Activated naive CD8-positive, alpha-beta T cell (primary cell): ENCODE data around the gene BPIFB6.
"Not testable (repeated sequence)": the region's sequence is repeated elsewhere in the genome, so short reads cannot be mapped to it uniquely, and the experiment has no call there.

Source experiments
- H3K27ac Mint-ChIP-seq: one replicate; pipeline ENCODE4 v1.8.0; 2021; ENCODE audit warnings: mixed read lengths
- H3K27me3 Mint-ChIP-seq: one replicate; pipeline ENCODE4 v1.8.0; 2021; ENCODE audit warnings: mixed read lengths
- H3K36me3 Mint-ChIP-seq: one replicate; pipeline ENCODE4 v1.8.0; 2021; ENCODE audit warnings: mixed read lengths
- H3K4me1 Mint-ChIP-seq: one replicate; pipeline ENCODE4 v1.8.0; 2021; ENCODE audit warnings: low read depth, mixed read lengths
- H3K4me3 Mint-ChIP-seq: one replicate; pipeline ENCODE4 v1.8.0; 2021; ENCODE audit warnings: mild to moderate bottlenecking, mixed read lengths
- H3K9me3 Mint-ChIP-seq: one replicate; pipeline ENCODE4 v1.8.0; 2021; ENCODE audit warnings: low read depth, mixed read lengths

Gene BPIFB6

DNA sequence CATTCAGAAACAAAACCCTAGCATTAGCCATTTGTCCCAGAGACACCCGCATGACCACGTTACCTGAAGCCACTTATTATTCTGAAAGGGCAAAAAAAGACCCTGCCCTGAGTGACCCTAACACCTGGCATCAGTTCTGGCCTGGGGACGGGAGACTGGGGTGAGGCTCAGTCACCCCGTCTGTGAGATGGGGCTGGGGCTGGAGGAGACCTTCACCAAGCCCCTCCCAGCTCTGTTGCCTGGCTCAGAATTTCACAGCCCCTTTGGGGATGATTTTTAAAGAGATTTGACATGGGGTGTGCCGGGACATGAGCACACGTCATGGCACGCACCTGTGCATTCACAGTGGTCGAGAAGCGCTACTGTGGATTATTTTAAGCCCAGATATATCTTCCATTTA lies 1.4 kb upstream of the BPIFB6 start:
- Mint-ChIP-seq H3K4me1 (no peaks in the 10 kb centered on the region), H3K9me3 (peaks cover 5% of the 10 kb centered on the region), H3K36me3 (no peaks in the 10 kb centered on the region), H3K27me3 (no peaks in the 10 kb centered on the region), H3K27ac (no peak overlapping the region), H3K4me3 (no peak overlapping the region)

DNA sequence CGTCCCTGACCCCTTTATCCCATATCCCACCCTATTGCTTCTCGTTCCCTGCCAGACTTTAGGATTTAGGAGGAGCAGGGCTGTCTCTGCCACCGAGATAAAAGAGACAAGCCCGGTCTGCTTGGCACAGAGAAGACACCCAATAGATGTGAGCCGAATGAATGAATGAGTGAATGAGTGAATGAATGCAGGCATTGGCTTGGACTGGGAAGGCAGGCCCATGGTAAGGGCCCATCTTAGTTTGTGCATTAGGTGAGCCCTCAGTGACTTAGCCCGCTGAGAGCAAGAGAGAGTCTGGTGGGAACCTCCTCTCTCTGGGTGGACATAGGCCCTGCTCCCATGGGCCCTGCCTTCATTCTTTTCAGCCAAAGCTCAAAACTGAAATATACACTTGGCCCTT lies 879 bp upstream of the BPIFB6 start:
- no peaks in the 10 kb centered on the region for H3K36me3 Mint-ChIP-seq
- no peaks in the 10 kb centered on the region for H3K27me3 Mint-ChIP-seq
- H3K4me3 Mint-ChIP-seq = no peak overlapping the region
- no peaks in the 10 kb centered on the region for H3K4me1 Mint-ChIP-seq
- H3K27ac Mint-ChIP-seq = no peak overlapping the region
- peaks cover 5% of the 10 kb centered on the region for H3K9me3 Mint-ChIP-seq

DNA sequence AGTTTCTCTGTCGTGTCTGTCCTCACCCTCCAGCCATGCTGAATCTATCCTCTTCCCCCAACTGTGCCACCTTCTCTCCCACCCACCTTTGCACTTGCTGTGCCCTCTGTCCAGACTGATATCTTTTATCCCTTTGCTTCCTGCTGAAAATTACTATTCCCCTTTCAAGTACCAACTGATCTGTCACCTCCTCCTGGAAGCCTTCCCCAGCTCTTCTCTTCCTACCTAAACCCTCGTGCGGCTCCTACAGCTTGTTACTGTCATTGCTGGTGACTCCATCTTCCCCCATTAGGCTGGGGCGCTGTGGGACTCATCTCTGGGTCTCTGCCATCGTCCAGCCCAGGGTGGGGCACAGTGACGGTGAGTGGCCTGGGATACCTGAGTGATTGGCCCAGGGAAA lies 1.1 kb downstream of the BPIFB6 start:
- Mint-ChIP-seq H3K4me1 (no peaks in the 10 kb centered on the region), H3K27me3 (no peaks in the 10 kb centered on the region), H3K36me3 (no peaks in the 10 kb centered on the region), H3K9me3 (peaks cover 5% of the 10 kb centered on the region), H3K27ac (no peak overlapping the region), H3K4me3 (no peak overlapping the region)

DNA sequence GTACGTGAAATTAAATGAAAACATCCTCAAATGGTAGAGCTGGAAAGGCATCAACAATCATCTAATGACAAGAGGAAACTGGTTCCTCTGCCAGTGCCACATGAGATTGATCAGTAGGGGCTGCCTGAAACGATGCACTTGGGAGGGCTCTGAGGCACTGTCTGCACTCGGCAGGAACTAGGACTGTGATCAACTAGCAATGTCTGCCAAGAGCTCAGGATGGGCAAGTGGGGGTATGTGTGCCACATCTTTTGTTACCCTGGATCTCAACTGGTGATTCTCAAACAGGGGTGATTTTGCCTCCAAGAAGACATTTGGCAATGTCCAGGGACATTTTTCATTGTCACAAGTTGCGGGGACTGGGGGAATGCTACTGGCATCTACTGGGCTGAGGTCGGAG lies 1.9 kb downstream of the BPIFB6 start:
- Mint-ChIP-seq H3K27ac (no peak overlapping the region), H3K27me3 (no peaks in the 10 kb centered on the region), H3K4me1 (no peaks in the 10 kb centered on the region), H3K4me3 (no peak overlapping the region), H3K36me3 (no peaks in the 10 kb centered on the region), H3K9me3 (peaks cover 5% of the 10 kb centered on the region)

DNA sequence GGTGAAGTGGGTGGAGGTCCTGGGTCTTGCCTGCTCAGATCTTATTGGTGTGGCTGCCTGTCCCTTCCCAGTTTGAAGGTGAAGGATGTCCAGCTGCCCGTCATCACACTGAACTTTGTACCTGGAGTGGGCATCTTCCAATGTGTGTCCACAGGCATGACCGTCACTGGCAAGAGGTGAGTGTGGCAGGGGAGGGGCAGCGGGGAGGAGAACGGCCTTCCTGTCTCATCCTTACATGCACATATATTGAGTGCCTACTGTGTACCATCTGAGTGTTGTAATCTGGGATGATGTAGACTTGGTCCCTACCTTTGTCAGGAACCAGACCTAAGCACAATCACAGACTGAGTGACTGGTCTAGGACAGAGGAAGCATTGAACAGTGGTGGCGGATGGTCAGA lies 2.7 kb downstream of the BPIFB6 start:
- no peak overlapping the region for H3K27ac Mint-ChIP-seq
- no peak overlapping the region for H3K4me3 Mint-ChIP-seq

DNA sequence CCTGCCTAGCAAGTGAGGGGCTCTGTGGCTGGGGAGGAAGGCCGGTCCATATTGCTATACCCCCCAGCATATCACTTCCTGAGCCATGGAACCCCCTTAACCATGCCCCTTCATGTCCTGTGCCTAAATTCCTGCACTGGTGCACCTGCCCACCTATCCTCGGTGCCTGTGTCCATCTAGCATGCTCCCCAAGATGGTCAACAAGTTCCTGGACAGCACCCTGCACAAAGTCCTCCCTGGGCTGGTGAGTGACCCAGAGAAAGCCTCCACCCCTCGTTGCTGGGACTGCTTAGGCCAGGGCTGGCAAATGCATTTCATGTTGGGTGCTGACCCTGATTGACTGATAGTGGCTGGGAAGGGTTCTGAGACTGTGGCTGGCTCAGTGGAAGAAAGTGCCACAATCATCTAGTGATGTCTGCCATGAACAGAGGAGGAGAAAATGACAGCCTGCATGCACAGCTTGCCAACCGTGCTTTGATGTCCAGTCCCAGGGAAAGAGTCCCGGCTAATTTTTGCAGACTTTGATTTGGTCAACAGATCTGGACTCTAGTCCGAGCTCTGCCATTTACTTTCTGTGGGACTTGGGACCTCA lies 3.5 kb downstream of the BPIFB6 start:
- no peaks in the 10 kb centered on the region for H3K27me3 Mint-ChIP-seq
- no peaks in the 10 kb centered on the region for H3K36me3 Mint-ChIP-seq

More for the DNA sequence above, 2.7 kb downstream of the BPIFB6 start:
- peaks cover 5% of the 10 kb centered on the region for H3K9me3 Mint-ChIP-seq
- H3K4me1 Mint-ChIP-seq = no peaks in the 10 kb centered on the region
- no peaks in the 10 kb centered on the region for H3K36me3 Mint-ChIP-seq
- no peaks in the 10 kb centered on the region for H3K27me3 Mint-ChIP-seq

DNA sequence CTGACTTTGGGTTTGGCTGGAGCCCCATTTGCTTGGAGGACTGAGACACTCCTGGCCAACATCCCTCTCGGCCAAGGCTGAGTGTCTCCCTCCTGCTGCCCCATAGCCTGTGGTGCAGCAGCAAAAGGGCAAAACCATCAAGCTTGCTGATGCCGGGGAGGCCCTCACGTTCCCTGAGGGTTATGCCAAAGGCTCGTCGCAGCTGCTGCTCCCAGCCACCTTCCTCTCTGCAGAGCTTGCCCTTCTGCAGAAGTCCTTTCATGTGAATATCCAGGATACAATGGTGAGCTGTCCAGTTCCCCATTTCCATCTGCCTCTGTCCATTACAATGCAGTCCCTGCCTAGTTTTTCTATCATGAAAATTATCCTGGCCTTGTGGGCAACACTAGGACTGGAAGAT lies 6.0 kb downstream of the BPIFB6 start:
- H3K4me3 Mint-ChIP-seq = no peak overlapping the region
- H3K4me1 Mint-ChIP-seq = no peaks in the 10 kb centered on the region
- H3K27me3 Mint-ChIP-seq = no peaks in the 10 kb centered on the region
- no peaks in the 10 kb centered on the region for H3K36me3 Mint-ChIP-seq
- peaks cover 5% of the 10 kb centered on the region for H3K9me3 Mint-ChIP-seq
- H3K27ac Mint-ChIP-seq = no peak overlapping the region

More for the DNA sequence above, 3.5 kb downstream of the BPIFB6 start:
- Mint-ChIP-seq H3K4me3 (no peak overlapping the region), H3K9me3 (peaks cover 5% of the 10 kb centered on the region), H3K27ac (no peak overlapping the region), H3K4me1 (no peaks in the 10 kb centered on the region)

DNA sequence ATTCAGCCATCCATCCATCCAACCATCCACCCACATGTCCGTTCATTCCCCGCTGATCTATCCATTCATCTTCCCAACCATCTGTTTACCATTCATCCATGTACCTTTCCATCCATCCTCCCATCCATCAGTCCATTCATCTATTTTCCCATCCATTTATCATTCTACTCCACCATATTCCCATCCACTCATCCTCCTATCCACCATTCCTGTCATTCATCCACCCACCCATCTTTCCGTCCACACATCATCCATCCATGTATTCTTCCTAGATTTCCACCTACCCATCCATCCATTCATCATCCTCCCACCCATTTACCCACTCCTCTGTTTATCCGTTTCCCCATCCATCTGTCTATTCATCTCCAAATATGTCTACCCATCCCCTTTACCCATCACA lies 6.8 kb downstream of the BPIFB6 start:
- Mint-ChIP-seq H3K4me1 (no peaks in the 10 kb centered on the region), H3K36me3 (no peaks in the 10 kb centered on the region)

DNA sequence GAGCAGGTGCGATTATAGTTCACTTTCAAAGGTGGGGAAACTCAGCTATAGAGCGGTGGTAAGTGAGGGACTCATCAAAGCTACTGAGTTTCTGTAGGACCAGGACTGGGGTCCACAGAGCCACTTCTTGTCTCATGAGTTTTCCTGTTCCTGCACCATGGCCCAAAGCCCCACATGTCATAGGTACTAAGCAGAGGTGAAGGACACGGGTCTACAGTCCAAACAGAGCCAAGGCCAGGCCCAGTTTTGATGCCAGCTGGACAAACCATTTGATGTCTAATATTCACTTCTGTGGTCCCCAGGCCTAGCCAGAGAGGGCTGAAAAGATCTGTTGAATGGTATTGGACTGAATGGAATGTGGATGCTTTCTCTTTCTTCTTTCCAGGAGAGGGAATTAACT lies 11.0 kb downstream of the BPIFB6 start:
- H3K27ac Mint-ChIP-seq = no peak overlapping the region
- no peaks in the 10 kb centered on the region for H3K4me1 Mint-ChIP-seq
- H3K36me3 Mint-ChIP-seq = peaks cover 4% of the 10 kb centered on the region
- no peak overlapping the region for H3K4me3 Mint-ChIP-seq
- H3K27me3 Mint-ChIP-seq = no peaks in the 10 kb centered on the region
- peaks cover 14% of the 10 kb centered on the region for H3K9me3 Mint-ChIP-seq

More for the DNA sequence above, 6.8 kb downstream of the BPIFB6 start:
- Mint-ChIP-seq H3K9me3 (peaks cover 2% of the 10 kb centered on the region), H3K4me3 (no peak overlapping the region), H3K27ac (no peak overlapping the region), H3K27me3 (no peaks in the 10 kb centered on the region)

DNA sequence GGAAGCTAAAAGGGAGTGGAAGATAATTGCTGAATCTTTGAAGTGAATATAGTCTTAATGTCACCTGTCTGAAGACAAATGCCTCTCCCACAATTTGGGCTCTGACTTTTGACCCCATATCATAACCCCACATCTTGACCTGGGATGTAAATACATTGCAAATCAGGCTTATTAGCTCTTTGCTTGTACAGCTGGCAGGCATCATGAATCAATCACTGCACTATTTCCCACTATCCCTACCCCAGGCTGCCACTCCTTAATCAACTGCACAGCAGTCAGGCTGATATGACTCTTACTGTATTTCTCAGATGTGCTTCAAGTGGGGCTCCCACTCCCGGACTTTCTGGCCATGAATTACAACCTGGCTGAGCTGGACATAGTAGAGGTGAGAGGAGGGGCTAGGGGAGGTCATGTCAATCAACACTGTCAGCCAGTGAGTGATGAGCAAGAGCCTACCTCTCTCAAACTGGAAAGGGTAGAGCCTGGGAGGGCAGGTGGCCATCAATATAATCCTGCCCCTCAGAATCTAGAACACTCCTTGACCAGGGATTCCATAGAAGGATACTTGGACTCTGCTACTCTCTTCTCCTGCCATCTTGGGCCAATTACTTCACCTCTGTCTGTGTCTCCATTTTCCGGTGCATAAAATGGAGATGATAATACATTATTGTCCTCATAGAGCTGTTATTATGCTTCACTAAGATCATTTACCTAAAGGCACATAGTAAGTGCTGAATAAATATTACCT lies 11.7 kb downstream of the BPIFB6 start:
- no peaks in the 10 kb centered on the region for H3K4me1 Mint-ChIP-seq
- no peak overlapping the region for H3K4me3 Mint-ChIP-seq
- H3K9me3 Mint-ChIP-seq = peaks cover 14% of the 10 kb centered on the region
- H3K36me3 Mint-ChIP-seq = peaks cover 4% of the 10 kb centered on the region
- no peak overlapping the region for H3K27ac Mint-ChIP-seq
- H3K27me3 Mint-ChIP-seq = no peaks in the 10 kb centered on the region

DNA sequence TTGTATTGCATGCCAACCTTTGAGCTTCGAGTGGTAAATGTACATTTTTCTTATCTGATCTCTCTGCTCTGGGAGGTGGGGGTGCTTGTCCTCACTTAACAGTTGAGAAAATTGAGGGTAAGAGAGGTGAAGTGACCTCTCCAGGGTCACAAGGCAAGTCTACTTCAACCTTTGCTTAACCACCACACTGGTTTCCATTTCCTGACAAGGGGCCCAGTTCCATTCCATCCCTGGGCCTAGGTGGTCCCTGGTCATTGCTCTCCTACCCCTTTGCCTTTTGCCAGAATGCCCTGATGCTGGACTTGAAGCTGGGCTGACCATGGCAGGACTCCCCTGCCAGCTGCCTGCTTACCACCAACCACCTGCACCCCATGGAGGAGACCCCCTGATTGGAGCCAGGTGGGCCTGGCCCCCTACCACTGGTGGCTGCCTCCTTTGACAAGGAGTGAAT lies 12.3 kb downstream of the BPIFB6 start:
- Mint-ChIP-seq H3K27ac (no peak overlapping the region), H3K9me3 (peaks cover 14% of the 10 kb centered on the region), H3K27me3 (no peaks in the 10 kb centered on the region), H3K36me3 (peaks cover 4% of the 10 kb centered on the region), H3K4me3 (no peak overlapping the region), H3K4me1 (no peaks in the 10 kb centered on the region)

DNA sequence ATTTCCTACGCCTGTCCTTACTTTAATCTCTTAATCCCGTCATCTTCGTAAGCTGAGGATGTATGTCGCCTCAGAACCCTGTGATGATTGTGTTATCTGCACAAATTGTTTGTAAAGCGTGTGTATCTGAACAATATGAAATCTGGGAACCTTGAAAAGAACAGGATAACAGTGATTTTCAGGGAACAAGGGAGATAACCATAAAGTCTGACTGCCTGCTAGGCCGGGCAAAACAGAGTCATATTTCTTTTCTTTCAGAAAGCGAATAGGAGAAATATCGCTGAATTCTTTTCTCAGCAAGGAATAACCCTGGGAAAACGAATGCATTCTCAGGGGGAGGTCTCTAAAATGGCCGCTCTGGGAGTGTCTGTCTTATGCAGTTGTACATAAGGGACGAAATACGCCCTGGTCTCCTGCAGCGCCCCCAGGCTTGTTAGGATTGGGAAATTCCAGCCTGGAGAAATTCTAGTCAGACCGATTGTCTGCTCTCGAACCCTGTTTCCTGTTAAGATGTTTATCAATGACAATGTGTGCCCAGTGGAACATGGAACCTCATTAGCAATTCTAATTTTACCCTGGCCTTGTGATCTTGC lies 13.8 kb downstream of the BPIFB6 start:
- H3K27ac Mint-ChIP-seq = not testable (repeated sequence)

DNA sequence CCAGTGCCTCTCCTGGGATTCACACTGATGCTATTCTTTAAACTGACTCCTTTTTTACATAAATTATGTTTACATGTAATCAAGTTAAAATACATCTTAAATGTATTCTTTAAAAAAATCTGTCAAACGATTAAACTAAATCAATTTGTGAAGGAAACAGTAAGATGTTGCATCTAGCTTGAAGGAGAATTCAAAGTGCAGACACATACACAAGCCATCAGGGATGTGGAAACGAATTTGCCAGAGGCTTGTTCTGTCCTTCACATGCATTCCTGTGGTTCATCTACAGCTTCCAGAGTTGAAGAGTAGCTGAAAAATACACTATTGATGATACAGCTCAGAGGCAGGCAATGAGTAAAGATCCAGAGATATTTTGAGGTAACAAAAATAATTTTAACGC lies 15.0 kb downstream of the BPIFB6 start:
- Mint-ChIP-seq H3K4me3 (no peak overlapping the region), H3K4me1 (no peaks in the 10 kb centered on the region), H3K27ac (no peak overlapping the region), H3K36me3 (peaks cover 4% of the 10 kb centered on the region), H3K9me3 (peaks cover 14% of the 10 kb centered on the region), H3K27me3 (no peaks in the 10 kb centered on the region)

More for the DNA sequence above, 13.8 kb downstream of the BPIFB6 start:
- H3K4me1 Mint-ChIP-seq, H3K27me3 Mint-ChIP-seq, H3K4me3 Mint-ChIP-seq, H3K36me3 Mint-ChIP-seq: not testable (repeated sequence)
- H3K9me3 Mint-ChIP-seq = peaks cover 14% of the 10 kb centered on the region

DNA sequence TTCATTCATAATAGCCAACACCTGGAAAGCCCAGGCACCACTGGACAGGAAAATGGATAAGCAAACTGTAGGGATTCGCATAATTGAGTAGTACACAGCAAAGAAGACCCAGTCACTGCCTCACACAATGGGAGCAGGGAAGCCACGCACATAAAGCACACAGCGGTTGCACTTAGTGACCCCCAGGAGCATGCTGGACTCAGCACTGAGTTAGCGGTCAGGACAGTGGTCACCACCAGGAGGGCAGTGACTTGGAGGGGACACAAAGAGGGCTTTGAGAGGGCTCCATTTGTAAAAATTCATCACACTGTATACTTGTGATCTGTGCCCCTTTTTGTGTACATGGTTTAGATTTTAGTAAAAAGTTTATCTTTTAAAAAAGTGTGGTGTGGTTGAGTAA lies 19.9 kb downstream of the BPIFB6 start:
- no peak overlapping the region for H3K27ac Mint-ChIP-seq
- H3K4me1 Mint-ChIP-seq = no peaks in the 10 kb centered on the region
- no peaks in the 10 kb centered on the region for H3K36me3 Mint-ChIP-seq
- H3K27me3 Mint-ChIP-seq = no peaks in the 10 kb centered on the region
- H3K4me3 Mint-ChIP-seq = no peak overlapping the region
- H3K9me3 Mint-ChIP-seq = peaks cover 3% of the 10 kb centered on the region

DNA sequence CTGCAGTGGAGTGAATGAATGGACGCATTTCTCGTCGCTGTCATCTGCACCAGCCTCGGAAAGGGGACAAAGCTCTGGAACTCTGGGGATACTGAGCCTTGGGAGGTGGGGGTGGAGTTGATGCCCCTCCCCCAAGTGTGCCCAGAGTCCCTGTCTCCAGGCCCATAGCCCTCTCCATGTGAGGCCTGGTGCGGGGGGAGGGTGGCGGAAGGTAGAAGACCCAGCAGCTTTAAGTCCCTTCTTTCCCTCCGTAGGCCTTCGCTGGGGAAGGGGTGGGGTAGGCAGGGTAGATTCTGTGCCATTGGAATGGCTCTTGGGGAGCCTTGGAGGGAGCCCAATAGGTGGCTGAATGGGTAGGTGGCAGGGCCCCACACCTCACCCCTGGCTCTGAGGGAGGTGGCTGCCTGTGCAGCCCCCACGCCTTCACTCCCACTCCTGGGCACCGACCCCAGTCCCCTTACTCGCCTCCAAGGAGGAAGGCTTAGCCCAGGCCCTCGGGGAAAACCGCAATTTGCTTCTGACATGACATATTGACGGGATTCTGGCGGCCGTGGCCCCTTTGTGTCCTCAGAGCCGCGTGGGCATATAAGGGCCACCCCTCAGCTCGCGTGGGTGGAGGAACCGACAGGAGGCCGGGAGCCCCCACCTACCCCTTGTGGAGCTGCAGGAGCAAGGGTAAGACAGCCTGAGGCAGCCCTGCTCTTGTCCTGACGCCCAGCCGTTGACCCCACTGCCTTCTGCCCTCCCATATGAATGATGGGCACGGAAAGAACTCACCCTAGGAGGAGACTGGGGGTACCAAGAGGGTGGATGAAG lies 22.1 kb downstream of the BPIFB6 start, which contains the start of gene BPIFB3:
BPIFB3 (plus strand) TSS at position 613 of the 816 bp plus-strand sequence. CDS start 1,533 bp downstream, outside the sequence.
- no peak within 1 kb of the TSS for H3K4me3 Mint-ChIP-seq

More for the DNA sequence above, 22.1 kb downstream of the BPIFB6 start, which contains the start of gene BPIFB3:
- H3K27ac Mint-ChIP-seq = no peak within 1 kb of the TSS
- H3K9me3 Mint-ChIP-seq = no peaks in the 10 kb centered on the region
- H3K4me1 Mint-ChIP-seq = no peaks in the 10 kb centered on the region
- no peaks in the 10 kb centered on the region for H3K27me3 Mint-ChIP-seq
- H3K36me3 Mint-ChIP-seq = no peaks in the 10 kb centered on the region
